D721Med (cell line): ENCODE measurements around the gene CHD3.

Source experiments
- DNase-seq: peaks from one replicate; pipeline ENCODE4 v3.0.0; 2011; ENCODE audit warnings: low spot score; ENCODE audit not compliant: insufficient read length
- FAIRE-seq: peaks from 2 replicates; lab custom pipeline; 2011; peaks lifted over from hg19 to GRCh38; lab: Jason Lieb, UNC
- CTCF ChIP-seq: IDR thresholded peaks from 2 replicates; pipeline ENCODE4 v1.5.1; 2012; ENCODE audit warnings: mild to moderate bottlenecking, control low read depth; ENCODE audit not compliant: insufficient read depth; ENCODE audit errors: missing control alignments

CHD3 gene

GRCh38 chr17:7885367-7886226 is 3.0 kb upstream of the CHD3 start:
- no peak for FAIRE-seq

DNA sequence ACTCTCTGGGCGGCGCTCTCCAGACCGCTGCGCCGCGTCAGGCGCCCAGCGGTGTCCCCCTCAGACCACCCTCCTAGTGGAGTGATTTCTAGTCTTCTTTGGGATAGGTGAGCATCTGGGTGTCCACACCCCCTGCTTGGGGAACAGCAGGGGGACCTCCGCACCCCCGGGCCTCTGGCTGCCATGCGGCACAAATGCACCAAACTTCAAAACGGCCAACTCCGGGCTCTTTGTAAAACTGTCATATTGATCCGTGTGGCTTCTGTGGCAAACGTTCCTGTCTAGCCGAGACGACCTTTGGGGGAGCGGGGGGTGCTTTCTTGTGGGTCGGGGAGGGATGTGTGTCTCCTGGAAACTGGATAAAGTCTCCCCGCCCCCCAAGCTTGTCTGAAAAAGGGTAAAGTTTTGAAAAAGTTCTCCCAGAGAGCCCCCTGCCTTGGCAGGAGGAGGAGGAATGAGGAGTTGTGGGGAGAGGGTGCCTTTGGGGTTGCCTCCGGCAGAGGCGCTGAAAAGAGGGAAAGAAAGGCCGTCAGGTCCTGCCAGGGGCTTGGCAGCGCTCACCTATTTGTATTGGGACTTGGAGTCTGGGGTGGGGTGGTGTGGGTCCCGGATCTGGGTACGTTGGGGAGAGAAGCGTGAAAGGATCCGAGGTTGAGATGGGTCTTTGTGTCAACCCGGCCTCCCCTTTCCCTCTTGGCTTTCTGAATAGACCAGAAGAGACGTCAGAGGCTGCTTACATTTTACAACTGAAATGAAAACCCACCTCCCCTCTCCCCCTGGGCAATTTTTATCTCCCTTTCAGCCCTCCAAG is 2.2 kb upstream of the CHD3 start:
- no peak for FAIRE-seq
- TF ChIP-seq CTCF = no peak
- DNase-seq = no peak

More at GRCh38 chr17:7885367-7886226, 3.0 kb upstream of the CHD3 start:
- DNase-seq = no peak
- TF ChIP-seq CTCF = no peak

DNA sequence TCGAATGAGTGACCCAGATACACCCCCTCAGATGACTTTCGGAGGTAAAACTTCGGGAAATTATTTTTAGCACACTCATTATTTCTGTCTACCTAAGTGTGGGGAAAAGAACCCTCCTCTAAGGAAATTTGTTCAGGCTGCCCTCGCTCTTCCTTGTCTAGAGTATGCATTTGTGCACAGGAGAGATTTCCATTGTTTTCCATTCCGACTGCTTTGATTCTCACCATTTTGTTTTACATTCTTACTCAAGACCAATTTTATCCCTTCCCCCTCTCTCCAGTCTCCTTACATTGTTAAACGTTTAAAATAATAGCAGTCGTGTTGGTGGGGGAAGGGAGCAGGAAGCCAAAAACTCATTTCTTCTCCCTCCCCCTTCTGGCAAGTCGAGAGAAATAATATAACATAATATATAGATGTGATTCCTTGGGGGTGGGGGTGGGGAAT is 1.5 kb upstream of the CHD3 start:
- DNase-seq = no peak
- TF ChIP-seq CTCF = no peak
- FAIRE-seq = no peak

DNA sequence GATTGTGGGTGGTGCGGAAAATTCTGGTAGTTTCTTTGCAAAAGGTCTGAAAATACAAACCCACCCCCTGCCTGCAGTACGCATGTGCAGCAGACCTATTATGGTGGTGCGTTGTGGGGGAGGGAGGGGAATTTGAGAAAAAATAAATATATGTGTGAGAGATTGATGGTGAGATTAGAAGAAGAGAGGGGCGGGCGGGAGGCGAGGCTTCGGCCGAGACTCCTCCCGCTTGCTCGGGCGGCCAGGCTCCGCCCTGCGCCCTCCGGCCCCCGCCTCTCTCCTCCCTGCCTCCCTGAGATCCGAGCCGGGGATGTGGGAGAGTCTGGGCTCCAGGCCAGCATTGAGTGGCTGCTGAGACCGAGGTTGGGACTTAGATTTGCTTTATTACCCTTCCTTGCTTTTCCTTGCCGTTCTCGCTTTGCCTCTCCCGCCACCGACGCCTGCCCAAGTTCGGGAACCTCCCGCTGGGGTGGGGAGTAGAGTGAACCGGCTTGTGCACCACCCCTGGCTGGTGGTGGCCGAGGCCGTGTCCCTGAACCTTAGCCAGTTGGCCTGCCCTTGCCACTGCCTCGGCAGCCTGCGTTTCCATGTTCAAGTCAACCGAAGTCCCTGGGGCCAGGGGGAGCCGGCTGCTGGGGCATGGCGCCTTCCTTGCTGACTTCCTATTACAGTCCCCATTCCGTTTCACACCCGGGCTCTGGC is 956 bp upstream of the CHD3 start:
- FAIRE-seq (no peak), DNase-seq (peak; percentile 91)
- TF ChIP-seq CTCF = no peak

GRCh38 chr17:7889166-7889955 is 772 bp downstream of the CHD3 start:
- TF ChIP-seq CTCF = no peak
- FAIRE-seq (no peak), DNase-seq (no peak)

DNA sequence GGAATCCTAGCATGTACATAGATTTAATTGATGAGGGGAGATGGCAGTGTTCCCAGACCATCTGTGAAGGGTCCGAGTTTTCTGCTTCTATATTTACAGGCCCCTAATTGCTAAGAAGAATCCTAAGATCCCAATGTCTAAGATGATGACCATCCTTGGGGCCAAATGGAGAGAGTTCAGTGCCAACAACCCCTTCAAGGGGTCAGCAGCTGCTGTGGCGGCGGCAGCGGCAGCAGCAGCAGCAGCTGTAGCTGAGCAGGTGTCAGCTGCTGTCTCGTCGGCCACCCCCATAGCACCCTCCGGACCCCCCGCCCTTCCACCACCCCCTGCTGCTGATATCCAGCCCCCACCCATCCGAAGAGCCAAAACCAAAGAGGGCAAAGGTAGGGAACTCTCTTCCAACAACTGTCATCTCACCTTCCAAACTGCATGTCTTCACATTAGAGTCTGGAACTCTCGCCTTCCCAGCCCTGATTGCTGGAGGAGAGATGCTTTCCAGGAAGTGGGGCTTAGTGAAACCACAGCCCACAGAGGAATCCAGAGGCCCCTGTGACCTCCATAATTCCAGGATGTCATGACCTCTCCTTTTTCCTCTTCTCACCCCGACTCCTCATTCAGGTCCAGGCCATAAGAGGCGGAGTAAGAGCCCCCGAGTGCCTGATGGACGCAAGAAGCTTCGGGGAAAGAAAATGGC is 4.7 kb downstream of the CHD3 start:
- TF ChIP-seq CTCF = no peak
- FAIRE-seq (no peak), DNase-seq (no peak)
